DOHH2 (cell line): Measurements from ENCODE around the gene IMPDH1.

Experiments
- CTCF ChIP-seq: fragments of 200-600 bp; sonication (generic); IDR thresholded peaks from one replicate; pipeline ENCODE4 v1.5.1; 2014; ENCODE audit warnings: antibody characterized with exemption, mild to moderate bottlenecking, low read depth, low read length; ENCODE audit not compliant: poor library complexity, severe bottlenecking
- EZH2phosphoT487 ChIP-seq: fragments of 200-600 bp; sonication (generic); IDR thresholded peaks from 2 replicates; pipeline ENCODE4 v1.6.1; 2017; ENCODE audit warnings: borderline replicate concordance, mild to moderate bottlenecking, antibody characterized with exemption, low read length, moderate library complexity, mixed read lengths

- TF ChIP-seq CTCF (no peak), EZH2phosphoT487 (no peak)
Measured at GRCh38 chr7:128446306-128446705, 36.5 kb upstream of the IMPDH1 start.
